ENCODE data around the gene PAXIP1.

DNA sequence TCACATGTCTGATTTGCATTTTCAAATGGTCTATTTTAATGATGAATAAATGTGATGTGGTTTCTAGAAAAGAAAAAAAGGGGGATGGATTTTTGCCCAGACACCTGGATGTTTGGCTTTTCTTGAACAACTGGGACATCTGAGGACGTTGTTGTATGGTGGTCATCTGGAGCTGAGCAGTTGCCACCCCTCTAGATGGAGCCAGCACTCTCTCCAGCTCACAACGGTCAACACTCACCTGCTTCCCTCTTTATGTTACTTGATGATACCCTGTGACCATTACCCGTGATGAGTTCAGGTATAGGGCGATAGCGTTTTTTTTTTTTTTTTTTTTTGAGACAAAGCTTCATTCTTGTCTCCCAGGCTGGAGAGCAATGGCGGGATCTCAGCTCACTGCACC, 30.1 kb upstream of the PAXIP1 start:
- TF ChIP-seq CTCF (IDR thresholded peaks at IDR 0.05) = no peak
- no peak for TF ChIP-seq POLR2A (IDR thresholded peaks at IDR 0.05)
